ENCODE data around the gene ACTR5. TPM values are rescaled to one million over a fixed set of nuclear protein-coding genes. Genes with fewer than 3 reads are reported as not detected.
A peak's percentile ranks its signal among the peaks of the same experiment; 100 is the strongest.

ACTR5 gene
- total RNA-seq, 4 donors from 2014 or later: 5.8 to 9.8 (median 8.6) TPM

DNA sequence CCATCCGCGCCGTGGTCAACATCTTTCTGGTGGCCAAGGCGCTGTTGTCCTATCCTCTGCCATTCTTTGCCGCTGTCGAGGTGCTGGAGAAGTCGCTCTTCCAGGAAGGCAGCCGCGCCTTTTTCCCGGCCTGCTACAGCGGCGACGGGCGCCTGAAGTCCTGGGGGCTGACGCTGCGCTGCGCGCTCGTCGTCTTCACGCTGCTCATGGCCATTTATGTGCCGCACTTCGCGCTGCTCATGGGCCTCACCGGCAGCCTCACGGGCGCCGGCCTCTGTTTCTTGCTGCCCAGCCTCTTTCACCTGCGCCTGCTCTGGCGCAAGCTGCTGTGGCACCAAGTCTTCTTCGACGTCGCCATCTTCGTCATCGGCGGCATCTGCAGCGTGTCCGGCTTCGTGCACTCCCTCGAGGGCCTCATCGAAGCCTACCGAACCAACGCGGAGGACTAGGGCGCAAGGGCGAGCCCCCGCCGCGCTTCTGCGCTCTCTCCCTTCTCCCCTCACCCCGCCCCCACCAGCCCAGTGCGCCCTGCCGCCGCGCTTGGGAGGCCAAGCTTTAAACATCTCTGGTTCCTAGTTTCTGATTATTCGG, 20.0 kb upstream of the ACTR5 start:
- TF ChIP-seq POLR2A (IDR thresholded peaks at IDR 0.05; ENCODE audit: low read depth) (no peak), POLR2AphosphoS5 (IDR thresholded peaks at IDR 0.05) (no peak), EP300 (IDR thresholded peaks at IDR 0.05) (no peak)
- TF ChIP-seq, protein P1, sequence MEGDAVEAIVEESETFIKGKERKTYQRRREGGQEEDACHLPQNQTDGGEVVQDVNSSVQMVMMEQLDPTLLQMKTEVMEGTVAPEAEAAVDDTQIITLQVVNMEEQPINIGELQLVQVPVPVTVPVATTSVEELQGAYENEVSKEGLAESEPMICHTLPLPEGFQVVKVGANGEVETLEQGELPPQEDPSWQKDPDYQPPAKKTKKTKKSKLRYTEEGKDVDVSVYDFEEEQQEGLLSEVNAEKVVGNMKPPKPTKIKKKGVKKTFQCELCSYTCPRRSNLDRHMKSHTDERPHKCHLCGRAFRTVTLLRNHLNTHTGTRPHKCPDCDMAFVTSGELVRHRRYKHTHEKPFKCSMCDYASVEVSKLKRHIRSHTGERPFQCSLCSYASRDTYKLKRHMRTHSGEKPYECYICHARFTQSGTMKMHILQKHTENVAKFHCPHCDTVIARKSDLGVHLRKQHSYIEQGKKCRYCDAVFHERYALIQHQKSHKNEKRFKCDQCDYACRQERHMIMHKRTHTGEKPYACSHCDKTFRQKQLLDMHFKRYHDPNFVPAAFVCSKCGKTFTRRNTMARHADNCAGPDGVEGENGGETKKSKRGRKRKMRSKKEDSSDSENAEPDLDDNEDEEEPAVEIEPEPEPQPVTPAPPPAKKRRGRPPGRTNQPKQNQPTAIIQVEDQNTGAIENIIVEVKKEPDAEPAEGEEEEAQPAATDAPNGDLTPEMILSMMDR (IDR thresholded peaks at IDR 0.05): no peak
- no peak overlapping the region for H3K27ac ChIP-seq (replicated peaks in 1 of 4)
- WGBS: 2% methylated on average over 30 of the region's 56 CpGs
- no peak for DNase-seq (ENCODE audit: extremely low spot score)
- peaks cover 6 to 100% (median 87%) of the 10 kb centered on the region in 4 donors for H3K27me3 ChIP-seq
- no peaks in the 10 kb centered on the region for H3K36me3 ChIP-seq
- peaks cover 27 to 81% (median 69%) of the 10 kb centered on the region in 4 donors for H3K4me1 ChIP-seq
- intact Hi-C loops (cut with DNase I): no loop called here
- H3K9me3 ChIP-seq: no peaks in the 10 kb centered on the region
- H3K4me3 ChIP-seq: no peak overlapping the region

DNA sequence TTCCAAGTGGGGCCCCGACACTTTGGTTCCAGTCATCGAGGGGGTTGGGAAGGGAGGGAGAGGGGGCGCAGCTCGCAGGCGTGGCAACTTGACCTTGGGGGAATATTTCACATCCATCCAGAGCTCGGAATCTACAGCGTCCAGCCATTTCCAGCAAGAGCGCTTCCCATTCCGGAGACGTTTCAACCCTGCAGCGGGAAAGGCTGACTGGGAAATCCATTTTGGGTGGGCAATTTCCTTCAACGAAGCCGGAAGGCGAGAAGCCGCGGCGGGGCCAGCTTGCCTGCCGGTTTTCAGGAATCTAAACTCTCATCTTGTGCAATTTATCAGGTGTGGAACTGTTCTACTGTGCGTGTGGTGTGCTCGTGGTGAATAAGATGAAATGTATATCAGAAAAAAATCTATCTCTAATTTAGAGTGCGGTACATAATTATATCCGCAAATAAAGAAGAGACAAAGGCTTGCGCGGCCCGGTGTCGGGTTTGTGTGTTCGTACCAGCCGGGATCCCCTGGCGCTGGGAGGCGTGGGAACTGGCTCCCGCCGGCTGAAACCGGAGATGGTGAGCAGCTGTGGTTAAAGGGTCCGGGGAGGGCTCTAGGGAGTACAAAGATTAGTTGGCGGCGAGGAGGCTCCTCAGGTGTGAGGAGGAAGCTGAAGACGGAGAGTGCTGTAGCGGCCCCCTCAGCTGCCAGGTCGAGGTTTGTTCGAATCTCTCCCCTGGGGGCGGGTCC, 19.2 kb upstream of the ACTR5 start:
- peaks cover 27 to 74% (median 62%) of the 10 kb centered on the region in 4 donors for H3K4me1 ChIP-seq
- 3% methylated on average over 41 of the region's 41 CpGs for WGBS

DNA sequence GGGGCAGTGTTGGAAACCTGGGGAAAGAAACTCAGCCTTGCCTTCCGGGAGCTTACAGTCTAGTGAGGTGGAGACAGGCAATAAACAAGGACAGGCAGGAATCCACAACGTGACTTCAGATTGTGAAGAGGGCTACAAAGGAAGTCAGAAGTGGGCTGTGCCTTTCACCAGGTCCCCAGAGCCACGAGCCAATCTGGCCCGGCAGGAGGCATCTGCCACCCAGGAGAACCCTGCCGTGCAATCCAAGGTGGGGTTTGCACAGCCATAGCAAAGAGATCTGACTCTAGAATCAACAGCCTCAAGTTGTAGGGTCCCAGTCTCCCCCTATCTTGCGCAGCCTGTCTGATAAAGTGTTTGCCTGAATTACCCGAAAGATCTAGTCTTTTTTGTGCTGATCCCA, 18.5 kb upstream of the ACTR5 start:
- Histone ChIP-seq H3K27ac (replicated peaks in 1 of 4) (no peak overlapping the region), H3K4me3 (no peak overlapping the region), H3K9me3 (no peaks in the 10 kb centered on the region), H3K27me3 (peaks cover 2 to 100% (median 74%) of the 10 kb centered on the region in 4 donors), H3K36me3 (no peaks in the 10 kb centered on the region), H3K4me1 (peaks cover 23 to 67% (median 55%) of the 10 kb centered on the region in 4 donors)
- intact Hi-C loops (cut with DNase I): loop anchor here (5.0 kb wide), 1 partner anchor 82 kb away; no protein-coding TSS in a partner anchor
- no peak for TF ChIP-seq POLR2A (IDR thresholded peaks at IDR 0.05; ENCODE audit: low read depth)
- TF ChIP-seq POLR2AphosphoS5 (IDR thresholded peaks at IDR 0.05): no peak
- TF ChIP-seq, protein P1 (IDR thresholded peaks at IDR 0.05): no peak
- TF ChIP-seq EP300 (IDR thresholded peaks at IDR 0.05): no peak
- WGBS: 11% methylated on average over 6 of the region's 7 CpGs
- no peak for DNase-seq (ENCODE audit: extremely low spot score)

More for the DNA sequence above, 19.2 kb upstream of the ACTR5 start:
- intact Hi-C loops (cut with DNase I): no loop called here
- Histone ChIP-seq H3K27me3 (peaks cover 6 to 100% (median 79%) of the 10 kb centered on the region in 4 donors), H3K9me3 (no peaks in the 10 kb centered on the region), H3K4me3 (no peak overlapping the region), H3K36me3 (no peaks in the 10 kb centered on the region), H3K27ac (replicated peaks in 1 of 4) (no peak overlapping the region)
- no peak for DNase-seq (ENCODE audit: extremely low spot score)
- TF ChIP-seq EP300 (IDR thresholded peaks at IDR 0.05) (no peak), POLR2AphosphoS5 (IDR thresholded peaks at IDR 0.05) (no peak), POLR2A (IDR thresholded peaks at IDR 0.05; ENCODE audit: low read depth) (no peak)
- TF ChIP-seq, protein P1 (IDR thresholded peaks at IDR 0.05): no peak

DNA sequence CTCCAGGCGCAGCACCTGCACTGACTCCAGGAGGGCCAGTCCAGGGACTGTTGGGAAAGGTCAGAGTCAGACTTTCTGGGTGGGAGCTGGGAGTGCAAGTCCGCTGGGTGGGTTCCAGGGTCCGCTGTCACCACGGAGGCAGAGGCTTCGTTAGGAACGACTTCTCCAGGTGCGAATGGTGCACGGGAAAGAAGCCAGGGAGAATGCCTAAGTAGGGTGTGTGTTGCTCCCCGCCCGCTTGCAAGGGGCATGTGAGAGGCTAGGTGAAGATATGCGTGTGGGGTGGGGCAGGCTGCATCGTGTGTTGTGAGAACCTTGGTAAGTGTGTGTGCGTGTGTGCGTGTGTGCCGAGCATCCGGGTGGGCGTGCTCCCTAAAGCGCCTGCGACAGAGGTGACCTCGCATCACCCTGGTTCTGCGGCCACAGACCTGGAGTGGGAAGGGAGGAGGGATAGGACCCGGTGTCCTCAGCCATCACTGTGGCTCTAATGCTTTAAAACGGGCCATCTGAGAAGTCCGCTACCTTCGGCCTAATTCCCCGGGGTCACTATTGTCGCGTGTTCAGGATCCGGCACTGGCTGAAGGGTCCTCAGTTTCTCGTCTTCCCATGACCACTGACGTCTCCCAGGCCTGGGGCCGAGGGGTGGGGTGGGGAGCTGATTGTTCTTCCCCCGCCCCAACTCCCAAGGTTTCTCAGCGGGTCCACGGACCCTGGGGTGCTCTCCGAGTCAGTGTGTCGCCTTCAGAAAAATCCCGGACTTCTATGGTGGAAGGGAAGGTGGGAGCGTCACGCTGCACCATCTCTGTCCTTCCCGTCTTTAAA, 17.9 kb upstream of the ACTR5 start:
- DNase-seq (ENCODE audit: extremely low spot score): no peak
- Histone ChIP-seq H3K4me3 (peak overlapping the region; percentile 34 to 49 (median 39)), H3K4me1 (peaks cover 23 to 61% (median 49%) of the 10 kb centered on the region in 4 donors), H3K27ac (replicated peaks in 1 of 4) (no peak overlapping the region), H3K36me3 (no peaks in the 10 kb centered on the region), H3K27me3 (peaks cover 0 to 100% (median 68%) of the 10 kb centered on the region in 4 donors), H3K9me3 (no peaks in the 10 kb centered on the region)
- no peak for TF ChIP-seq POLR2A (IDR thresholded peaks at IDR 0.05; ENCODE audit: low read depth)
- TF ChIP-seq, protein P1 (IDR thresholded peaks at IDR 0.05): no peak
- no peak for TF ChIP-seq EP300 (IDR thresholded peaks at IDR 0.05)
- TF ChIP-seq POLR2AphosphoS5 (IDR thresholded peaks at IDR 0.05): no peak
- intact Hi-C loops (cut with DNase I): loop anchor here (5.0 kb wide), 1 partner anchor 83 kb away; no protein-coding TSS in a partner anchor
- WGBS: 4% methylated on average over 32 of the region's 41 CpGs

Measured in esophagus muscularis mucosa (tissue), 4 donors.